Central memory CD8-positive, alpha-beta T cell (primary cell): ENCODE measurements around the gene GADL1.

Source experiments
- ATAC-seq: fragments of 150-1000 bp; cut with Tn5 transposase; replicated peaks from 2 replicates; pipeline ENCODE4 v1.10.0; 2022; ENCODE audit warnings: mild to moderate bottlenecking, moderate FRiP score, moderate number of reproducible peaks; ENCODE audit not compliant: poor library complexity, severe bottlenecking; ENCODE audit errors: extremely low read depth
- DNase-seq, 2 donors: peaks; one replicate each; pipeline ENCODE4 v3.0.0; 2021; ENCODE audit warnings: low spot score in 2 of 2
- H3K27ac Mint-ChIP-seq: one replicate; pipeline ENCODE4 v1.8.0; 2022; ENCODE audit warnings: low read depth, mild to moderate bottlenecking, moderate library complexity, mixed read lengths
- H3K27me3 Mint-ChIP-seq: one replicate; pipeline ENCODE4 v1.8.0; 2022; ENCODE audit warnings: mixed read lengths
- H3K36me3 Mint-ChIP-seq: one replicate; pipeline ENCODE4 v1.8.0; 2022; ENCODE audit warnings: mild to moderate bottlenecking, moderate library complexity, mixed read lengths; ENCODE audit not compliant: insufficient read depth
- H3K4me1 Mint-ChIP-seq: one replicate; pipeline ENCODE4 v1.8.0; 2022; ENCODE audit warnings: mixed read lengths
- H3K4me3 Mint-ChIP-seq: one replicate; pipeline ENCODE4 v1.8.0; 2022; ENCODE audit warnings: mild to moderate bottlenecking, moderate library complexity, mixed read lengths
- H3K9me3 Mint-ChIP-seq: one replicate; pipeline ENCODE4 v1.8.0; 2022; ENCODE audit warnings: mixed read lengths

The GADL1 gene, protein sequence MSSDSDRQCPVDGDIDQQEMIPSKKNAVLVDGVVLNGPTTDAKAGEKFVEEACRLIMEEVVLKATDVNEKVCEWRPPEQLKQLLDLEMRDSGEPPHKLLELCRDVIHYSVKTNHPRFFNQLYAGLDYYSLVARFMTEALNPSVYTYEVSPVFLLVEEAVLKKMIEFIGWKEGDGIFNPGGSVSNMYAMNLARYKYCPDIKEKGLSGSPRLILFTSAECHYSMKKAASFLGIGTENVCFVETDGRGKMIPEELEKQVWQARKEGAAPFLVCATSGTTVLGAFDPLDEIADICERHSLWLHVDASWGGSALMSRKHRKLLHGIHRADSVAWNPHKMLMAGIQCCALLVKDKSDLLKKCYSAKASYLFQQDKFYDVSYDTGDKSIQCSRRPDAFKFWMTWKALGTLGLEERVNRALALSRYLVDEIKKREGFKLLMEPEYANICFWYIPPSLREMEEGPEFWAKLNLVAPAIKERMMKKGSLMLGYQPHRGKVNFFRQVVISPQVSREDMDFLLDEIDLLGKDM

DNA sequence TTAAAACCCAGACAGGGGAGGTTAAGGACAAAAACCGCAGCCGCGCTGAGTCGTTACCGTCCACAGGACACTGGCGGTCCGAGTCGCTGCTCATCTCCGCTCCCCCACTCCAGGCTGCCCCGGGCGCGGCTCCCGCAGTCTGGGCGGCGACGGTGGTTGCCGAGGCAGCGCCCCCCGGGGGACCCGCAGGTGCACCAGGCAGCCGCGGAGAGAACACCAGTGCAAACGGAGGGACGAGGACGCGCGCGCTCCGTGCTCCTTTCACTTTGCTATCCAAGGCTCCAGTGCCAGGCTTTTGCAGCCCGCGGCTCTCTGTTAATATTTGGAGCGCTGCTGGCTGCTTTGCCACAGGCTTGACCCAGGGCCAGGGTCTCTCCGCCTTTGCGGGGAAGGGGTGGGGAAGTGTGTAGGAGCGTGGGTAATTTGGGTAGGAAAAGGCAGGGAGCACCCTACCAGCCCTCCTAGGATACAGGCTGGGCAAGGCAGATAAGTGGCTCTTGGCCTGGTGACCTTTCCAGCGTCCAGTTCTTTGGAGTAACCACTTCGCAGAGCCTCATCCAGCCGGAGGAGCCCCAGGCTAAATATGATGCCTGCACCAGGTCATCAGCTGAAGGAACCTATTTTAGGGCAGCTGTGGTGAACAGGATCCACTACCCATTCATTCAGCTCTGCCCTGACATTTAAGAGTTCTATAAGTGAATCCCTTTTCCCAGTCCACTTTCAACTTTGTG lies at the start of gene GADL1:
GADL1 (minus strand) TSS at position 141 of the 731 bp plus-strand sequence; CDS start at position 94, 47 bp downstream.
- no peaks in the 10 kb centered on the region for H3K36me3 Mint-ChIP-seq
- peak within 1 kb of the TSS; percentile 36 for H3K4me3 Mint-ChIP-seq
- H3K9me3 Mint-ChIP-seq = no peaks in the 10 kb centered on the region
- peaks cover 45% of the 10 kb centered on the region for H3K27me3 Mint-ChIP-seq
- ATAC-seq (no peak), DNase-seq (no peak)
- peaks cover 6% of the 10 kb centered on the region for H3K4me1 Mint-ChIP-seq
- H3K27ac Mint-ChIP-seq = no peak within 1 kb of the TSS

DNA sequence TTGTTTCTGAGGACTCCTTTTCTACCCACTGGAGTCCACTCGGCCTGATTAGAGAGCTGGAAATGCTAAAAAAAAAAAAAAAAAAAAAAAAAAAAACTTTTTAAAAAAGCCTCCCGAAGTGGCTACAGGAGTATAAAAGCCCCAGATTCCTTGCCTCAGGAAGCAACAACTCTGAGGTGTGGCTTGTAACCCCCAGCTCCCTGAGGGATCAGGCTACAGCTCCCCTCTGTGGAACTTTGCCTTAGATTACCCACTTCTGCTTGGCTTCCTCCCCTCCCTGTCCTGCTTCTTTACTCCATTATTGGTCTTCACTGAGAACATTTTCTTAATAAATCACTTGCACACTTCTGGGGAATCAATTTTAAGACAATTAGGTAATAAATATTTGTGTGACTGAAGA lies 49.7 kb upstream of the GADL1 start:
- H3K9me3 Mint-ChIP-seq = no peaks in the 10 kb centered on the region
- no peak overlapping the region for H3K4me3 Mint-ChIP-seq
- no peak overlapping the region for H3K27ac Mint-ChIP-seq
- peaks cover 46% of the 10 kb centered on the region for H3K27me3 Mint-ChIP-seq
- ATAC-seq (no peak), DNase-seq (no peak)
- H3K36me3 Mint-ChIP-seq = peaks cover 3% of the 10 kb centered on the region
- H3K4me1 Mint-ChIP-seq = no peaks in the 10 kb centered on the region

DNA sequence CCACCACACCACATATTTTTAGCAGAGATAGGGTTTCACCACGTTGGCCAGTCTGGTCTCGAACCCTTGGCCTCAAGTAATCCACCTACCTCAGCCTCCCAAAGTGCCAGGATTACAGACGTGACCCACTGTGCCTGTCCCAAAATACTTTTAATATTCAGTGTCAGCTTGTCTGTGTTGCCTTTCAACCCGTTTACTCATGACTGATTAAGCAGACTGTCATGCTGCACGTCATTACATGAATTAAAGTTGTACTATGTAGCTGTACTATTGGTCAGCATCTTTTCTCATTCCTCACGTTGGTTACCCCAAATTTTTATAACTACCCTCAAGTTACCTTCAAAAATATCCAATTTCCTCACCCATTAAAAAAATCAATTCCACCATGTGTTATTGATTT lies 48.7 kb upstream of the GADL1 start:
- no peak overlapping the region for H3K4me3 Mint-ChIP-seq
- ATAC-seq (no peak), DNase-seq (no peak)
- H3K4me1 Mint-ChIP-seq = no peaks in the 10 kb centered on the region
- H3K36me3 Mint-ChIP-seq = peaks cover 3% of the 10 kb centered on the region
- peaks cover 55% of the 10 kb centered on the region for H3K27me3 Mint-ChIP-seq
- no peak overlapping the region for H3K27ac Mint-ChIP-seq
- no peaks in the 10 kb centered on the region for H3K9me3 Mint-ChIP-seq

GRCh38 chr3:30941342-30941741 lies 46.9 kb upstream of the GADL1 start:
- H3K4me3 Mint-ChIP-seq = no peak overlapping the region
- no peaks in the 10 kb centered on the region for H3K9me3 Mint-ChIP-seq
- ATAC-seq = no peak
- no peak overlapping the region for H3K27ac Mint-ChIP-seq
- peaks cover 46% of the 10 kb centered on the region for H3K27me3 Mint-ChIP-seq
- no peaks in the 10 kb centered on the region for H3K4me1 Mint-ChIP-seq
- DNase-seq = no peak
- peaks cover 3% of the 10 kb centered on the region for H3K36me3 Mint-ChIP-seq

- no peak for DNase-seq
- Mint-ChIP-seq H3K9me3 (no peaks in the 10 kb centered on the region), H3K4me3 (no peak overlapping the region), H3K27ac (no peak overlapping the region), H3K4me1 (no peaks in the 10 kb centered on the region), H3K27me3 (peaks cover 43% of the 10 kb centered on the region), H3K36me3 (peaks cover 3% of the 10 kb centered on the region)
- no peak for ATAC-seq
Measured at GRCh38 chr3:30940740-30941139, 46.3 kb upstream of the GADL1 start.

DNA sequence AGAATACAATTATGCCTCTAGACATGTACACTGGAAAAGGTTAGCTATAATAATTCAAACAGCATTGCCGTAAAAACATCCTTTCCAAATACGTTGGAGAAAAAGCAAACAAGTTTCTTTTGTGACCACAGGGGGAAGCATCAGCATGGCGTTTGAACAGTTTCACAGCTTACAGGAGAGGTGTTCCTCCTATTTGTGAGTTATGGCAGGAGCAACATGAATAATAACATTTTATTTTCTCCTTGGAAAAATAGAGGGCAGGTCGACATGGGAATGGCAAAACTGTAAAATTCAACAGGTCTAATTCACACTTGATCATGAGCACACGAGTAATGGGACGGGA lies 39.7 kb upstream of the GADL1 start:
- no peak for DNase-seq
- H3K4me1 Mint-ChIP-seq = no peaks in the 10 kb centered on the region

GRCh38 chr3:30933478-30934207 lies 39.2 kb upstream of the GADL1 start:
- Mint-ChIP-seq H3K4me1 (no peaks in the 10 kb centered on the region), H3K27me3 (peaks cover 6% of the 10 kb centered on the region), H3K36me3 (peaks cover 3% of the 10 kb centered on the region), H3K9me3 (no peaks in the 10 kb centered on the region), H3K27ac (no peak overlapping the region), H3K4me3 (no peak overlapping the region)
- no peak for DNase-seq
- ATAC-seq = no peak

More for the DNA sequence above, 39.7 kb upstream of the GADL1 start:
- Mint-ChIP-seq H3K4me3 (no peak overlapping the region), H3K27me3 (peaks cover 12% of the 10 kb centered on the region), H3K9me3 (no peaks in the 10 kb centered on the region), H3K36me3 (peaks cover 3% of the 10 kb centered on the region), H3K27ac (no peak overlapping the region)
- ATAC-seq = no peak

- ATAC-seq (no peak), DNase-seq (no peak)
- Mint-ChIP-seq H3K4me1 (no peaks in the 10 kb centered on the region), H3K27me3 (no peaks in the 10 kb centered on the region), H3K36me3 (peaks cover 3% of the 10 kb centered on the region), H3K27ac (no peak overlapping the region), H3K4me3 (no peak overlapping the region), H3K9me3 (no peaks in the 10 kb centered on the region)
Measured at GRCh38 chr3:30932513-30933098, 38.1 kb upstream of the GADL1 start.

GRCh38 chr3:30924763-30925162 lies 30.3 kb upstream of the GADL1 start:
- H3K4me3 Mint-ChIP-seq = no peak overlapping the region
- ATAC-seq = no peak
- no peaks in the 10 kb centered on the region for H3K36me3 Mint-ChIP-seq
- H3K27me3 Mint-ChIP-seq = peaks cover 16% of the 10 kb centered on the region
- no peak overlapping the region for H3K27ac Mint-ChIP-seq
- no peak for DNase-seq
- no peaks in the 10 kb centered on the region for H3K4me1 Mint-ChIP-seq
- no peaks in the 10 kb centered on the region for H3K9me3 Mint-ChIP-seq

- no peaks in the 10 kb centered on the region for H3K9me3 Mint-ChIP-seq
Measured at GRCh38 chr3:30919564-30919963, 25.1 kb upstream of the GADL1 start.

GRCh38 chr3:30918761-30919160 lies 24.3 kb upstream of the GADL1 start:
- H3K27me3 Mint-ChIP-seq = no peaks in the 10 kb centered on the region
- H3K36me3 Mint-ChIP-seq = no peaks in the 10 kb centered on the region

More at GRCh38 chr3:30919564-30919963, 25.1 kb upstream of the GADL1 start:
- ATAC-seq (no peak), DNase-seq (no peak)
- Mint-ChIP-seq H3K27me3 (no peaks in the 10 kb centered on the region), H3K27ac (no peak overlapping the region), H3K36me3 (no peaks in the 10 kb centered on the region), H3K4me3 (no peak overlapping the region), H3K4me1 (no peaks in the 10 kb centered on the region)

DNA sequence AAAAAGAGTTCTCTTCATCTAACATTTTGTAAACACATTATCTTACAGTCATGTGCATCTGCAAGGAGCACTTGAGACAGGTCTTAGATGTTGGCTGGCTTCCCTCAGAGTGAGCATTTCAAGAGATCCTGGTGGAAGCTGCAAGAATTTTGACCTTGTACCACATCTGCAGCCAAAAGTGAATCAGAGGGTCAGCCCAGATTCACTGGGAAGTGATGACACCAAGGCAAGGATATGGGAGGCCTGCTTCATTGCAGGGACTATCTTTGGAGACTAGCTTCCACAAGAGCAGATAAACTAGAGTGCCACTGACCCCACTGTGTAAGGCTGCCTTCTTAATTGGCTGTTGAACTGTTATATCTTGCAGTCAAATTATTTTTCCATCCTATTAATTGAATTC lies 21.3 kb upstream of the GADL1 start:
- H3K27ac Mint-ChIP-seq = no peak overlapping the region
- ATAC-seq (no peak), DNase-seq (no peak)
- H3K36me3 Mint-ChIP-seq = no peaks in the 10 kb centered on the region
- H3K4me3 Mint-ChIP-seq = no peak overlapping the region
- H3K4me1 Mint-ChIP-seq = no peaks in the 10 kb centered on the region
- H3K27me3 Mint-ChIP-seq = no peaks in the 10 kb centered on the region
- no peaks in the 10 kb centered on the region for H3K9me3 Mint-ChIP-seq

More at GRCh38 chr3:30918761-30919160, 24.3 kb upstream of the GADL1 start:
- Mint-ChIP-seq H3K9me3 (no peaks in the 10 kb centered on the region), H3K4me1 (no peaks in the 10 kb centered on the region), H3K4me3 (no peak overlapping the region), H3K27ac (no peak overlapping the region)
- DNase-seq (no peak), ATAC-seq (no peak)
